ENCODE measurements around the gene MEFV.

The MEFV gene

DNA sequence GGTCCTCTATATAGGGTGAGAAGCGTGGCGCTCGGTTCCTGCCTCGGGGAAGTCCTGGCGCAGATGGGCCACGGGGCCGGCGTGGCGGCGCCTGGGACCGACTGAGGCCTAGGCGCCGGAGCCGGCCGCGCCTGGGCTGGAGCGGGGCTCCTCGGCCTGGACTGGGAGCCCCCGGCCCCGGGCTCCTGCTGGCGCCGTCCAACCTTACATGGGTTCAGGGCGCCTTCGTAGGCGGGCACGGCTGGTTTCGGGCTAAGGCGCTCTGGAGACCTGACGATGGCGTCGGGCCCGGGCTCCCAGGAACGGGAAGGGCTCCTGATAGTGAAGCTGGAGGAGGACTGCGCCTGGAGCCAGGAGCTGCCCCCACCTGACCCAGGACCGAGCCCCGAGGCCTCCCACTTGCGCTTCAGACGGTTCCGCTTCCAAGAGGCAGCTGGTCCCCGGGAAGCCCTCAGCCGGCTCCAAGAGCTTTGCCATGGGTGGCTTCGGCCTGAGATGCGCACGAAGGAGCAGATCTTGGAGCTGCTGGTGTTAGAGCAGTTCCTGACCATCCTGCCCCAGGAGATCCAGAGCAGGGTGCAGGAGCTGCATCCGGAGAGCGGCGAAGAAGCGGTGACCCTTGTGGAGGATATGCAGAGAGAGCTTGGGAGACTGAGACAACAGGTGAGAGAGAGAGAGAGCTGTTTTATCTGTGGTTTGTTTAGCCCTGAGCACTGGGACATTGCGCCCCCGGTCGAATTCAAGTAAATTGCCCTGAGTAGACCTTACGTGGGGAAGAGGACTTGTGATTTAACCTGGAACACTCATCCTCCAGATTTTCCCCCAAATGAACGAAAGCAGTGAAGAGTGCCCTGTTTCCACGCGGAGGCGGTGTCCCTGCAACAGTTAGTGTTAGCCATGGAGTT is 27.4 kb upstream of the MEFV start:
- DNase-seq (ENCODE audit: extremely low spot score): no peak
- TF ChIP-seq, protein P1, sequence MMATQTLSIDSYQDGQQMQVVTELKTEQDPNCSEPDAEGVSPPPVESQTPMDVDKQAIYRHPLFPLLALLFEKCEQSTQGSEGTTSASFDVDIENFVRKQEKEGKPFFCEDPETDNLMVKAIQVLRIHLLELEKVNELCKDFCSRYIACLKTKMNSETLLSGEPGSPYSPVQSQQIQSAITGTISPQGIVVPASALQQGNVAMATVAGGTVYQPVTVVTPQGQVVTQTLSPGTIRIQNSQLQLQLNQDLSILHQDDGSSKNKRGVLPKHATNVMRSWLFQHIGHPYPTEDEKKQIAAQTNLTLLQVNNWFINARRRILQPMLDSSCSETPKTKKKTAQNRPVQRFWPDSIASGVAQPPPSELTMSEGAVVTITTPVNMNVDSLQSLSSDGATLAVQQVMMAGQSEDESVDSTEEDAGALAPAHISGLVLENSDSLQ (IDR thresholded peaks at IDR 0.05): no peak
- no peak for TF ChIP-seq NFRKB (IDR thresholded peaks at IDR 0.05)
- ChIA-PET POLR2A (interaction anchor here (0.7 to 2.7 kb wide), 19 partner anchors 10 to 161 kb away, joined by 3 to 30 read pairs (median 5); partner anchors contain the start of genes MEFV, OR1F1, ZNF174 and ZSCAN32), CTCF (interaction anchor here (0.5 to 1.0 kb wide), 2 partner anchors 14 to 16 kb away, joined by 3 read pairs; no protein-coding TSS in a partner anchor)

DNA sequence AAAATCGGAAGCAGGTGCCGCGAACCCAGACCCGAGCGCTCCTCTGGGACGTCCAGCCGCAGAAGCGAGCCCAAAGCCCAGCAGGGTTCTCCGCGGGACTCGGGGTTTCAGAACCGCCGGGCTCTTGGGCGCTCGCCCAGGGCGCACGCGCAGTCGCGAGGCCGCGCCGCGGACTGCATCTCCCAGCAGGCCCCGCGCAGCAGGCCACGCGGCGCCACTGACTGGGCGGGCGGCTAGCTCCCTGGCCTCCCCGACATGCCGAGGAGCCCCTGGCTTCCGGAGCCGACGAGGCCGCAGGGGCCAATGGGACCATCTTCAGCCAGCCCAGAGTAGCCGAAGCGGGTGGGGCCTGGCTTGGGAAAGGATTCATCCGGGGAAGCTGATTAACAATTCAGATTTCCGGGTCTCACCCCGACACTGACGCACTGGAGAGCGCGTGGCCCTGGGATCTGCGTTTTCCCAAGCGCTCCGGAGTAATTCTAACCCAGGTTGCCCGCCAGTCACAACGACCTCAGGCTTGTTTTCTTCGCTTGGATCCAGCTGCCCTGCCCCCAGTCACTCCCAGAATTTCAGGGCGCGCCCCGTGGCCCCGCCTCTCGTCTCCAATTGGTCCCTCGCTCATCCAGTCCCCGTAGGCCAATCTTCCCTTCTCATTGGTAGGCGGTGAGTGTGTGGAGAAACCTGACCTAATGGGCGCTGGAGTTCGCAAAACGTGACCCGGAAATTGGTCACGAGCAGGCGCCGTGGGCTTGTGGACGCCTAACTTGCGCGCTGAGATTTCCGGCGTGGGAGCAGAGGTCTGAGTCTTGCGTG is 26.5 kb upstream of the MEFV start, which contains the start of gene ZNF263:
ZNF263 (plus strand) TSS at position 762 of the 813 bp plus-strand sequence. CDS start 328 bp downstream, outside the sequence.
- POLR2A ChIA-PET: interaction anchor here (0.6 to 2.7 kb wide), 31 partner anchors 9 to 218 kb away, joined by 3 to 30 read pairs (median 4); partner anchors contain the start of genes CLUAP1, MEFV, NAA60 and OR1F1
- CTCF ChIA-PET: interaction anchor here (0.5 to 1.0 kb wide), 4 partner anchors 15 to 1585 kb away, joined by 3 to 4 read pairs (median 3); no protein-coding TSS in a partner anchor
- TF ChIP-seq TARDBP (IDR thresholded peaks at IDR 0.05): no peak
- TF ChIP-seq, protein P1 (IDR thresholded peaks at IDR 0.05): peak; percentile 79
- TF ChIP-seq FOXK2 (IDR thresholded peaks at IDR 0.05): no peak
- TF ChIP-seq ARNT (IDR thresholded peaks at IDR 0.05): no peak
- TF ChIP-seq ELF4 (IDR thresholded peaks at IDR 0.05): peak; percentile 24
- no peak for TF ChIP-seq HDGF (IDR thresholded peaks at IDR 0.05; ENCODE audit: borderline replicate concordance)
- TF ChIP-seq L3MBTL2 (conservative IDR thresholded peaks at IDR 0.05): peak; percentile 87
- no peak for TF ChIP-seq BHLHE40 (IDR thresholded peaks at IDR 0.05; ENCODE audit: borderline replicate concordance)
- DNase-seq (ENCODE audit: extremely low spot score): peak; percentile 92

DNA sequence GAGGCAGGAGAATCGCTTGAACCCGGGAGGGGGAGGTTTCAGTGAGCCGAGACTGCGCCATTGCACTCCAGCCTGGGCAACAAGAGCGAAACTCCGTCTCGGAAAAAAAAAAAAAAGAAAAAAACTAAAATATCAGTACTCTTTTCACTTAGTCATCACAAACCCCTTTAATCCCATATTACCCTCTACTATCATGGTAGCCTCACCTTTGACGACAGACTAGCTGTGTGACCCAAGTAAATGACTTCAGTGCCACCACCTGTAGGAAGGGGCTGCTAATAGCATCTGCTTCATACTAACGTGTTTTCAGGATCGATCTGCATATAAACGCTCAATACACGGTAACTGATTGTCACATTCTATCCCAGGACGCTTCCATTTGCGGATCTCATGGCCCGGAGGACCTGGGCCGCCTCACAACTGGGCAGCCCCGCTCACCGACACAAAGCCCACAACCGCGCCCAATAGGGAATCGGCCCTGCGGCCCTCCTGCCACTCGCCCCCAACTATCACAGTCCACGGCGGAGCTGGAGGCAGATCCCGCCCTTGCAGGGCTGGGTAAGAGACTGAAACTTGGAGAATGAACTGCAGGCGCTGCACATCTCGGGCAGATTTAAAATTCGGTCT is 25.8 kb upstream of the MEFV start:
- POLR2A ChIA-PET: interaction anchor here (0.6 to 2.7 kb wide), 31 partner anchors 8 to 219 kb away, joined by 3 to 30 read pairs (median 4); partner anchors contain the start of genes CLUAP1, MEFV, NAA60 and OR1F1
- peak; percentile 66 for DNase-seq (ENCODE audit: extremely low spot score)
- CTCF ChIA-PET: interaction anchor here (0.6 to 1.0 kb wide), 2 partner anchors 16 to 1585 kb away, joined by 3 to 4 read pairs; no protein-coding TSS in a partner anchor
- TF ChIP-seq CTBP1 (IDR thresholded peaks at IDR 0.05; ENCODE audit: borderline replicate concordance): no peak
- no peak for TF ChIP-seq LEF1 (IDR thresholded peaks at IDR 0.05; ENCODE audit: borderline replicate concordance)
- TF ChIP-seq, protein P1 (IDR thresholded peaks at IDR 0.05): no peak
- TF ChIP-seq FOXM1 (IDR thresholded peaks at IDR 0.05; ENCODE audit: borderline replicate concordance): no peak
- peak; percentile 18 for TF ChIP-seq L3MBTL2 (conservative IDR thresholded peaks at IDR 0.05)
- TF ChIP-seq SP1 (IDR thresholded peaks at IDR 0.05): no peak
- TF ChIP-seq FOXK2 (IDR thresholded peaks at IDR 0.05): no peak
- TF ChIP-seq ELF4 (IDR thresholded peaks at IDR 0.05): no peak

DNA sequence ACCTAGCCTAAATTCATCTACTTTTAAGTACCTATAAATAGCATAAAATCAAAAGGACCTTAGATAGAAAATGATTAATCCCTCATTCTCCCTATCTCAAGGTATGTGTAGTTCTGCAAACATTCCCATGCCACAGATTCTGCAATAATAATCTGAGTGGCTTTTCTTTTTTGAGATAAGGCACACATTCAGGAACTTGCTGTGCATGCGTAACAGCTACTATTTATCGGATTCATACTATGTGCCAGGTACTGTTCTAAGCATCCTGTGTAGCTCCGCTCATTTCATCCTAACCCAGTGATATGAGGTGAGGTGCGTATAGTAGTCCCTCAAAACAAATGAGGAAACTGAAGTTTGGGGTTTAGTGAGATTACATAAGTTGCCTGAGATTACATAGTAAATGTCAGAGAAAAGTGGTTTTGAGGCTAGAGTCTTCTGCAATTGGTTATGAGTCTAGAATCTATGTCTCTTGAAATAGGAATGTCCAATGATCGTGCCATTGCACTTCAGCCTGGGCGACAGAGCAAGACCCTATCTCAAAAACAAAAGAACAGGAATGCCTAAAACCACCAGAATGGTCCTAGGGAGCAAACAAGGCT is 24.9 kb upstream of the MEFV start:
- POLR2A ChIA-PET: no interaction called here
- DNase-seq (ENCODE audit: extremely low spot score): no peak
- CTCF ChIA-PET: no interaction called here
- TF ChIP-seq ELF4 (IDR thresholded peaks at IDR 0.05) (no peak), ARNT (IDR thresholded peaks at IDR 0.05) (no peak)

DNA sequence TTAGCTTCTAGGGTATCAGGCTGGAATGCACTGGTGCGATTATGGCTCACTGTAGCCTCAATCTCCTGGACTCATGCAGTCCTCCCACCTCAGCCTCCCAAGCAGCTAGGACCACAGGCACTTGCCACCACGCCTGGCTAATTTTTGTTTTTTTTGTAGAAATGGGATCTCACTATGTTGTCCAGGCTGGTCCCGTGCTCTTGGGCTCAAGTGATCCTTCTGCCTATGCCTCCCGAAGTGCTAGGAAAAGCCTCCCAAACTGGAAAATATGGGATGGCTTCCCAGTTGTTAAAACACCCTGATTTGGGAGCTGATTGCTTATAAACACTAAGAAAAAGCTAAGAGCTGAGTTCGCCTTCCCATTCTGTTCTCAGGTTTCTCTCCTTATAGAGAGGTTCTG is 20.2 kb upstream of the MEFV start:
- POLR2A ChIA-PET: interaction anchor here (1.2 to 1.6 kb wide), 2 partner anchors 10 to 12 kb away, joined by 6 to 9 read pairs; no protein-coding TSS in a partner anchor
- DNase-seq (ENCODE audit: extremely low spot score): no peak
- CTCF ChIA-PET: interaction anchor here (1.1 kb wide), 1 partner anchor 10 kb away, joined by 6 read pairs; no protein-coding TSS in a partner anchor
- TF ChIP-seq HDGF (IDR thresholded peaks at IDR 0.05; ENCODE audit: borderline replicate concordance) (no peak), LEF1 (IDR thresholded peaks at IDR 0.05; ENCODE audit: borderline replicate concordance) (no peak), TARDBP (IDR thresholded peaks at IDR 0.05) (no peak), SUZ12 (IDR thresholded peaks at IDR 0.05) (no peak), SP1 (IDR thresholded peaks at IDR 0.05) (no peak), L3MBTL2 (conservative IDR thresholded peaks at IDR 0.05) (no peak), NFRKB (IDR thresholded peaks at IDR 0.05) (no peak), FOXA1 (IDR thresholded peaks at IDR 0.05) (no peak), FOXK2 (IDR thresholded peaks at IDR 0.05) (no peak), ARNT (IDR thresholded peaks at IDR 0.05) (no peak), BHLHE40 (IDR thresholded peaks at IDR 0.05; ENCODE audit: borderline replicate concordance) (no peak), ZNF384 (IDR thresholded peaks at IDR 0.05) (no peak), FOXM1 (IDR thresholded peaks at IDR 0.05; ENCODE audit: borderline replicate concordance) (no peak), ELF4 (IDR thresholded peaks at IDR 0.05) (no peak), CTBP1 (IDR thresholded peaks at IDR 0.05; ENCODE audit: borderline replicate concordance) (no peak)
- TF ChIP-seq, protein P1 (IDR thresholded peaks at IDR 0.05): no peak

Data from HEK293T (cell line).